ENCODE measurements around the gene INSM2.

INSM2 gene

DNA sequence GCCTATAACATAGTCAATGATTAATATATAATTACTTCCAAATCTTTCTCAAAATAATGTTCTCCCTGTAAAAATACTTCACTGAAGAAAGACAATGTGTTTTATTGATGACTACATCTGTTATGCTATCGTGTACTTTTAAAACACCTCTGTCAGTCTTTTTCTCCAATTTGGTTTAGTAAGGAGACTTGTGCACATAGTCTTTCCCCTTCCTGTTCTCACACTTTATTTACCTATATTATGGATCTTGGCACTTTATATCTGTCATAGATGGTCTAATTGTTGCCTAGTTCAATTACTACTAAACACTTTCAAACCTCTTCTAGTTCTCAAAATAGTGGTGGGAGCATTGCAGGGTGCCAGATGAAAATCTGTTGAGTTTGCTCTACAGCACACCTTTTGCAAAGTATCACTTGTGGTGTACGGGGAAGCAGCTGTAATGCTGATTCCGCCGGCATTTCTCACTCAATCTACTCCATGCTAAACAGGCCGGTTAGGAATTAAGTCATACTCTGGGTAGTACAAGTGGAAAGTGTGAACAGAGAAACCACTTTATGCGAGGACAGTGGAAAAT, 1.1 kb upstream of the INSM2 start:
- Mint-ChIP-seq H3K9me3 (ENCODE audit: low read depth) (no peaks in the 10 kb centered on the region), H3K36me3 (peaks cover 6% of the 10 kb centered on the region), H3K27ac (no peak overlapping the region), H3K27me3 (peaks cover 36% of the 10 kb centered on the region), H3K4me1 (ENCODE audit: low read depth) (peaks cover 12% of the 10 kb centered on the region), H3K4me3 (peak overlapping the region; percentile 67)

DNA sequence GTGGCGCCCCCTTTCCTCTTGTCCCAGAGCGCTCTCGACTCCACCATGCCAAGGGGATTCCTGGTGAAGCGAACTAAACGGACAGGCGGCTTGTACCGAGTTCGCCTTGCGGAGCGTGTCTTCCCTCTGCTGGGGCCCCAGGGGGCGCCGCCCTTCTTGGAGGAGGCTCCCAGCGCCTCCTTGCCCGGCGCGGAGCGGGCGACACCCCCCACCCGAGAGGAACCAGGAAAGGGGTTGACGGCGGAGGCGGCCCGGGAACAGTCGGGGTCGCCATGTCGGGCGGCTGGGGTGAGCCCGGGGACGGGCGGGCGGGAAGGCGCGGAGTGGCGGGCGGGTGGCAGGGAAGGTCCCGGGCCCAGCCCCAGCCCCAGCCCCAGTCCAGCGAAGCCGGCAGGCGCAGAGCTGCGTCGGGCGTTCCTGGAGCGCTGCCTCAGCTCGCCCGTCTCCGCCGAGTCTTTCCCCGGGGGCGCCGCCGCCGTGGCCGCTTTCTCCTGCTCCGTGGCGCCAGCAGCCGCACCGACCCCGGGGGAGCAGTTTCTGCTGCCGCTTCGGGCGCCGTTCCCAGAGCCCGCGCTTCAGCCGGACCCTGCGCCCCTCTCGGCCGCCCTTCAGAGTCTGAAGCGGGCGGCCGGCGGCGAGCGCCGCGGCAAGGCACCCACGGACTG, 376 bp downstream of the INSM2 start:
- H3K27me3 Mint-ChIP-seq: peaks cover 29% of the 10 kb centered on the region
- peaks cover 12% of the 10 kb centered on the region for H3K4me1 Mint-ChIP-seq (ENCODE audit: low read depth)
- no peak overlapping the region for H3K27ac Mint-ChIP-seq
- H3K9me3 Mint-ChIP-seq (ENCODE audit: low read depth): no peaks in the 10 kb centered on the region
- H3K36me3 Mint-ChIP-seq: peaks cover 11% of the 10 kb centered on the region
- peak overlapping the region; percentile 82 for H3K4me3 Mint-ChIP-seq

DNA sequence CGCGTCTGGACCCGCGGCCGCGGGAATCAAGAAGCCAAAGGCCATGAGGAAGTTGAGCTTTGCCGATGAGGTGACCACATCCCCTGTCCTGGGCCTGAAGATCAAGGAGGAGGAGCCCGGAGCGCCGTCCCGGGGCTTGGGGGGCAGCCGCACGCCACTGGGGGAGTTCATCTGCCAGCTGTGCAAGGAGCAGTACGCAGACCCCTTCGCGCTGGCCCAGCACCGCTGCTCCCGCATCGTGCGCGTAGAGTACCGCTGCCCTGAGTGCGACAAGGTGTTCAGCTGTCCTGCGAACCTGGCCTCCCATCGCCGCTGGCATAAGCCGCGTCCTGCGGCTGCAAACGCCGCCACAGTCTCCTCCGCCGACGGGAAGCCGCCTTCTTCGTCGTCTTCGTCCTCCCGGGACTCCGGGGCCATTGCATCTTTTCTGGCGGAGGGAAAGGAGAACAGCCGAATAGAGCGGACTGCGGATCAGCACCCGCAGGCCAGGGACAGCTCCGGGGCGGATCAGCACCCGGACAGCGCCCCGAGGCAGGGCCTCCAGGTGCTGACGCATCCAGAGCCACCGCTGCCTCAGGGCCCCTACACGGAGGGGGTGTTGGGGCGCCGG, 1.0 kb downstream of the INSM2 start:
- H3K4me1 Mint-ChIP-seq (ENCODE audit: low read depth): peaks cover 12% of the 10 kb centered on the region
- H3K27me3 Mint-ChIP-seq: peaks cover 25% of the 10 kb centered on the region

DNA sequence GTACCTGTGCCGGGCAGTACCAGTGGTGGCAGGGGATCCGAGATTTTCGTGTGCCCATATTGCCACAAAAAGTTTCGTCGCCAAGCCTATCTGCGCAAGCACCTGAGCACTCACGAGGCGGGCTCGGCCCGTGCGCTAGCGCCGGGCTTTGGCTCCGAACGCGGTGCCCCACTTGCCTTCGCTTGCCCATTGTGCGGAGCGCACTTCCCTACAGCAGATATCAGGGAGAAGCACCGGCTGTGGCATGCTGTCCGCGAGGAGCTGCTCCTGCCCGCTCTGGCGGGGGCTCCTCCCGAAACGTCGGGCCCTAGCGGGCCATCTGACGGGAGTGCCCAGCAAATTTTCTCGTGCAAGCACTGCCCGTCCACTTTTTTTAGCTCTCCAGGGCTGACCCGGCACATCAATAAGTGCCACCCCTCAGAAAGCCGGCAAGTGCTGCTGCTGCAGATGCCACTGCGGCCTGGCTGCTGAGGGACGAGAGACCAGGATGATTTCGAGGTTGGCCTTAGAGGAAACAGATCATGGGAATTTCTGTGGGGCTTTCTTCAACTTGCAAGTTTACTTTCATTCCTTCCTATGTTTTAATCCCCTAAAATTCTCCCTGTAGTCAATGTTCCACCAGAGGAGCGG, 1.6 kb downstream of the INSM2 start:
- H3K4me3 Mint-ChIP-seq: peak overlapping the region; percentile 82
- peaks cover 21% of the 10 kb centered on the region for H3K27me3 Mint-ChIP-seq
- no peaks in the 10 kb centered on the region for H3K9me3 Mint-ChIP-seq (ENCODE audit: low read depth)
- H3K4me1 Mint-ChIP-seq (ENCODE audit: low read depth): peaks cover 12% of the 10 kb centered on the region
- H3K36me3 Mint-ChIP-seq: peaks cover 11% of the 10 kb centered on the region
- no peak overlapping the region for H3K27ac Mint-ChIP-seq

More for the DNA sequence above, 1.0 kb downstream of the INSM2 start:
- Mint-ChIP-seq H3K36me3 (peaks cover 11% of the 10 kb centered on the region), H3K27ac (no peak overlapping the region), H3K9me3 (ENCODE audit: low read depth) (no peaks in the 10 kb centered on the region), H3K4me3 (peak overlapping the region; percentile 82)

DNA sequence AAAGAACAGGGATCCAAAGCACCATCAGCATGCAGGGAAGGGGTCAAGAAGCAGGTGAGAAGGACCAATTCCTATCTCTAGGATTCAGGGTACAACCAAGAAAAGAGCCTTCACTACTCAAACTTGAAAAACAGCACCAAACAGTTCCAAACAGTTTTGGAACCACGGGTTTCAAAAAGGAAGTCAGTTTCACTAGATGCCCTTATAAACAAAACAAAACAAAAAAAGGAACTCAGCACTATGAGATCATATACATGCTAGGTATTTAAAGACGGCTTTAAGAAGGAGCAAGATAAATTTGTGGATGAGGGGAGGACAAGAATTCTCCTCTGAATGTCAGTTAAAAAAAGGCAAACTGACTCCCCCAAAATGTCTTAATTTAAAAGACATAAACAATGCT, 6.0 kb downstream of the INSM2 start:
- peaks cover 8% of the 10 kb centered on the region for H3K4me1 Mint-ChIP-seq (ENCODE audit: low read depth)
- peaks cover 7% of the 10 kb centered on the region for H3K27me3 Mint-ChIP-seq
- H3K36me3 Mint-ChIP-seq: peaks cover 22% of the 10 kb centered on the region
- no peak overlapping the region for H3K27ac Mint-ChIP-seq
- no peak overlapping the region for H3K4me3 Mint-ChIP-seq
- H3K9me3 Mint-ChIP-seq (ENCODE audit: low read depth): no peaks in the 10 kb centered on the region

DNA sequence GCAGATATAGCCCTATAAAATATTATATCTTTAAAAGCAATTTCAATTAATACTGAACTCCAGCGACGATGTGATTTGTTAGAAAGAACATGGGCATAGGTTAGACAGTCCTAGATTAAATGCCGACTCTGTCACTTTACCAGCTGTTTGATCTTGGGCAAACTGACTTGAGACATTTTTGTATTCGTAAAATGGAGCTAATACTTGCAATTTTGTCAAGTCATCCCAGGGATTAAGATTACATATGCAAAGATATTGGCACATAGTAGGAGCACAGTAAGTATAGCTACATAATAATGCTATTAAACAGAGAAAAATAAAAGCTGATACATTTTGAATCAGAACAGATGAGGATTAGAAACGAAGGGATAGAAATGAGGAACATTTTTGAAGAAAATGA, 9.0 kb downstream of the INSM2 start:
- Mint-ChIP-seq H3K27me3 (peaks cover 1% of the 10 kb centered on the region), H3K27ac (no peak overlapping the region), H3K9me3 (ENCODE audit: low read depth) (no peaks in the 10 kb centered on the region), H3K4me1 (ENCODE audit: low read depth) (no peaks in the 10 kb centered on the region), H3K4me3 (no peak overlapping the region), H3K36me3 (peaks cover 15% of the 10 kb centered on the region)

DNA sequence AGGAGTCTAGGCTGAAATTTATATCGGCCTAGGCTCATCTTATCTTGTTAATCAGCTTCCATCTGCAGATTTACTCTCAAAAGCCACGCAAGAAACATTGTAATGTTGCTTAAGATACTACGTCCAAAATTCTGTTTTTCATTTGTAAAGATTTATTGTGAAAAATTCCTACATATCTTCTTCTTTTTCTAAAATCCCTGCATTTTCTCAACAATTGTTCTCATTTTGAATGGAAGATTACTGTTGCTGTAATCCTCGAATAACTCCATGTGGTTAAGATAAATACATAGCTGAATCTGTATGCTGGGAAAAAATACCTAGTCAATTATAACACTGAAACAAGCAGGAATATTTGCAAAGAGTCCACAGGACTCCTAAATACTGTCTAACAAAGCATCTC, 15.6 kb downstream of the INSM2 start:
- H3K9me3 Mint-ChIP-seq (ENCODE audit: low read depth): no peaks in the 10 kb centered on the region
- no peak overlapping the region for H3K27ac Mint-ChIP-seq
- peaks cover 11% of the 10 kb centered on the region for H3K36me3 Mint-ChIP-seq
- H3K27me3 Mint-ChIP-seq: no peaks in the 10 kb centered on the region
- H3K4me1 Mint-ChIP-seq (ENCODE audit: low read depth): no peaks in the 10 kb centered on the region
- no peak overlapping the region for H3K4me3 Mint-ChIP-seq

DNA sequence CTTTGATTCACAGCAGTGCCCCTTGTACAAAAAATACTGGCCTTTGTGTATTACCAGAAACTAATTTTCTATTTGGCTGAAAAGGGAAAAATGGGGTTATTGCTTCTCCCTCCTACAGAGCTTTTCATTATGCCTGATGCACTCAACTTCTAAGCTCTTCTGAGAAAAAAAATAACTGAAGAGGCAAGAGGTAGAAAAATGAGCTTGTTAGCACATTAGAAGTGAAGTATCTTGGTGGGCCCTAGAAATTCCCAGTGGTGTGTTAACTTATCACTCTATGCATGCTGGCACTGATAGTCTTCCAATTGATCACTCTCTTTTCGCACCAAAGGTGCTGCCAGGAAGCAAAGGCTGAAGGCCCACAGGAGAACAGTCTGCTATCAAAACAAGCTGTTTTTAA, 17.1 kb downstream of the INSM2 start:
- no peaks in the 10 kb centered on the region for H3K9me3 Mint-ChIP-seq (ENCODE audit: low read depth)

DNA sequence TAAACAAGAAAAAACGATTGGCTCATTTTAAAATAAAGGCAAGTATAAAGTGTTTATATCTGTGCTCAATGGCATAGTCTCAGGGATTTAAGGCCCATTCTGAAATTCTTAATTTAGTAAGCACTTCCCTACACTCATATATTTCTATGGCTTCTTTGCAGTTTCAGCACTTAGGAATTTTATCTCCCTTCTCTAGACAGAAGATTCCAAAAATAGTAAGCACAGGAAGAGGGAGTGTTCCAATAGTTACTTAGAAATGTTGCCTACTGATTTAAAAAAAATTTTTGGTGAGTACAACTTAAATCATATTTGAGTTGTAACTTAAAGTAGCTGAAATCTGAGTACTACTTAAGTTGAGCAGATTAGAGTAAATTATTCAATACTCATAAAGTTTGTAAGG, 19.8 kb downstream of the INSM2 start:
- Mint-ChIP-seq H3K27ac (no peak overlapping the region), H3K36me3 (peaks cover 8% of the 10 kb centered on the region), H3K27me3 (no peaks in the 10 kb centered on the region), H3K9me3 (ENCODE audit: low read depth) (no peaks in the 10 kb centered on the region), H3K4me3 (no peak overlapping the region), H3K4me1 (ENCODE audit: low read depth) (no peaks in the 10 kb centered on the region)

More for the DNA sequence above, 17.1 kb downstream of the INSM2 start:
- Mint-ChIP-seq H3K4me3 (no peak overlapping the region), H3K27me3 (no peaks in the 10 kb centered on the region), H3K4me1 (ENCODE audit: low read depth) (no peaks in the 10 kb centered on the region), H3K27ac (no peak overlapping the region), H3K36me3 (peaks cover 12% of the 10 kb centered on the region)

DNA sequence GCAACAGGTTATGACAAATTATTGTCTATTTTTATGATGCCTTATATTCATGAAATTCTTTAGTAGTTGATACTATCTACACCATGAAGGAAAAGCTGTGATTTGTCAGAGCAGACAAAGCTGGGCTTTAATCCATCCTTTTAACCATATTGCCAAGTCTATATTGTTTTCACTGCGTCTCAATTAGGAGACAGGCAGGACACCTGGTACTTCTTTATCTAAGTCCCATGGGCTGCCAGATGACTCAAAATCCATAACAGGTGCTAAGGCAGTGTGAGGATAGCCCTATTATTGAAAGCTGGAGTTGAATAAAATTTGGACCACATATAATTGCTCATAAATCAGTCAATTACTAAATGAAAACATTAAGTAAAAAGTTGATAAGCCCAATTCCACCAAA, 22.6 kb downstream of the INSM2 start:
- Mint-ChIP-seq H3K9me3 (ENCODE audit: low read depth) (no peaks in the 10 kb centered on the region), H3K27me3 (no peaks in the 10 kb centered on the region), H3K36me3 (peaks cover 10% of the 10 kb centered on the region), H3K27ac (no peak overlapping the region), H3K4me3 (no peak overlapping the region), H3K4me1 (ENCODE audit: low read depth) (no peaks in the 10 kb centered on the region)

DNA sequence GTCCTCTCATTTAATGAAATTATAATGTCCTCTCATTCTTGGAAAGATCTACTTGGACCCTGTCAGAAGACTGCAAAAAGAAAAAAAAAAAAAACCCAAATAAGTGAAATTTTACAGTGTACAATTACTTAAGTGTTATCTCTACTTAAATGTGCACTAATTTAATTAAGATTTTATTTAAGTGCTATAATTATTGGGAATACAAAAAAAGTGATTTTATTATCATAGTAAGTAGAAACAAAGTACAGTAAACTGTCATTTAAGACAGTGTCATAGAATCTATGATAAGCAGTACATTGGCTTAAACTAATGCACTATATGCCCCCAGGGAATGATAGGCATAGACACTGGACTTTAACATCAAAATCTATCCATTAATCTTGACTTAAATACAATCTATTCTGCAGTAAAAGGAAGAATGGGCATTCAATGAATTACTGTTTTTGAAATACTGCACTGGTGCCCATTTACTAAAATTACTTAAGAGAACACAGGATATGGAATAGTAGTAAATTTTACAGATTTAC, 23.3 kb downstream of the INSM2 start:
- no peak overlapping the region for H3K4me3 Mint-ChIP-seq
- H3K27me3 Mint-ChIP-seq: no peaks in the 10 kb centered on the region
- no peaks in the 10 kb centered on the region for H3K9me3 Mint-ChIP-seq (ENCODE audit: low read depth)
- H3K4me1 Mint-ChIP-seq (ENCODE audit: low read depth): no peaks in the 10 kb centered on the region
- H3K27ac Mint-ChIP-seq: no peak overlapping the region
- peaks cover 12% of the 10 kb centered on the region for H3K36me3 Mint-ChIP-seq

DNA sequence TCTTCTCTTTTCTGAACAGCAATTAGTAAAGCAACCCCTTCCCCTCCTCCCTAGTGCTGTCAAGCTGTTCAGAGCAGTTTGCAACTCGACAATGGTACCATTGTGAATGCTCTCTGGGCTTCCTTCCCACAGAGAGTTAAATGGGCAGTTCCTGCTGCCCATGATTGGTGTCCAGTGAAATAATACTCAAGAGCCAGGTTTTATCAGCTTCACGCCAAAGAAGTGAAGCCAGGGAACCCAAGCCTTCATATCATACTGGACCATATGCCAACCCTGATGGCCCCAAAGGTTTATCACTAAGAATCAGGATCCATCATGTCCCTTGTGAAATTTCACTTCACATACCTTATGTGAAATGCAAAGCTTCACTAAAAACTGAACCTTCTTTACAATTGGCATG, 24.7 kb downstream of the INSM2 start:
- H3K27me3 Mint-ChIP-seq: no peaks in the 10 kb centered on the region
- no peak overlapping the region for H3K27ac Mint-ChIP-seq
- H3K36me3 Mint-ChIP-seq: peaks cover 17% of the 10 kb centered on the region
- H3K9me3 Mint-ChIP-seq (ENCODE audit: low read depth): no peaks in the 10 kb centered on the region
- H3K4me1 Mint-ChIP-seq (ENCODE audit: low read depth): no peaks in the 10 kb centered on the region
- H3K4me3 Mint-ChIP-seq: no peak overlapping the region

DNA sequence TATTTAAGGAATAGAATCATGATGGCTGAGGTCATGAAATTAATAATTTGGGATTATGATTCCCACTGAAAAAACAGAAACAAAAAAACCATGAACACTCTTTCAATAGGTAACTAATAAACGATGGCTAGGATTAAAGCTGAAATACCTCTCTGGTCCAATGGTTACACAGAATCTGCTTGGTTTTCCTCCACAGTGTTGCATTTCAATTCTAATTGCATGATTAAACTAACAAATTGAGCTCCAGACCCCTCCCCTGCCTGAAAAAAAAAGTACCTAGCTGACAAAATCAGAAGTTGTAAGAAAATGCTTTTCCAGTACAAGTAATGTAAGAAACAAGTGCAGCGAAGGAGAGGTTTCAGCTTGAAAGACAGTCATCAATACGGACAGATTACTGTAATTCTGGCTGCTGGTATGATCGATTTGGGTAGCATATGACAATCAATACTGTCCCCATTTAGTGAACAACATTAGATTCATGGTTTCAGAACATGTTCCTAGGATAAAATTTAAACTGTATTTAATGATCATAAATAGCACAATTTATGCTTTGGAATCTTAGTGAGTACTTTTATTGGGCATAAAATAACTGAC, 32.0 kb downstream of the INSM2 start:
- H3K4me1 Mint-ChIP-seq (ENCODE audit: low read depth): no peaks in the 10 kb centered on the region
- H3K27ac Mint-ChIP-seq: no peak overlapping the region
- no peaks in the 10 kb centered on the region for H3K9me3 Mint-ChIP-seq (ENCODE audit: low read depth)
- no peaks in the 10 kb centered on the region for H3K27me3 Mint-ChIP-seq
- peaks cover 21% of the 10 kb centered on the region for H3K36me3 Mint-ChIP-seq
- H3K4me3 Mint-ChIP-seq: no peak overlapping the region

DNA sequence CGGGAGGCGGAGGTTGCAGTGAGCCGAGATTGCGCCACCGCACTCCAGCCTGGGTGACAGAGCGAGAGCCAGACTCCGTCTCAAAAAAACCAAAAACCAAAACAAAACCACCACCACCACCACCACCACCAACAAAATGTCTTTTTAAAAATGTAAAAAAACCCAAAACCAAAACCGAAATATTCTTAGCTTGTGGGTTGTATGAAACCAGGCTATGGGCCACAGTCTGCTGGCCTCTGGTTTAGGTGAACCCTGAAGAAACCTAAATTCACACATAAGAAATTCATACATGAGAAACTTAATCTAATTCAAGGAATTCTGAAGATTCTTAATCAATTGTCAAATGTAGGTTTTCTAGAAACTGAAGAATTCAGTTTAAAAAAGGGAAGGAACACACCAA, 37.6 kb downstream of the INSM2 start:
- no peaks in the 10 kb centered on the region for H3K4me1 Mint-ChIP-seq (ENCODE audit: low read depth)
- no peaks in the 10 kb centered on the region for H3K9me3 Mint-ChIP-seq (ENCODE audit: low read depth)
- H3K4me3 Mint-ChIP-seq: no peak overlapping the region
- H3K27me3 Mint-ChIP-seq: no peaks in the 10 kb centered on the region
- peaks cover 19% of the 10 kb centered on the region for H3K36me3 Mint-ChIP-seq
- no peak overlapping the region for H3K27ac Mint-ChIP-seq

DNA sequence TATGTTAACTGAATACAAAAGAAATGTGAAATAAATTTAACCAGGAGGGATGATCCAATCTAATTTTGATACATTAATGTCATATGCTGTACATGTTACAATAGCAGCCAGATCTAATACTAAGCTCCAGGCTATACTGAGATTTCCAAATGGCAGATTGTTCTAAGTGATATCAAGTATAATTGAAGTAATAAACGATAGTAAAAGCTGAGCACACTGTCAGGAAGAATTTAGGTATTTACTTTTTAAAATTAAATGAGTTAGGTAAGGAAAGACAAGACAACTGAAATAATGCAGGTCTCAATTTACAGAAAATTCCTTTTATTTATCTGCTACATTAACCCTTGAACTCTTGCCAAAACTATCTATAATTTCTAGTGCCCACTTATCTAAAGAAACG, 39.9 kb downstream of the INSM2 start:
- Mint-ChIP-seq H3K4me3 (no peak overlapping the region), H3K4me1 (ENCODE audit: low read depth) (no peaks in the 10 kb centered on the region), H3K9me3 (ENCODE audit: low read depth) (no peaks in the 10 kb centered on the region), H3K36me3 (peaks cover 15% of the 10 kb centered on the region), H3K27ac (no peak overlapping the region), H3K27me3 (no peaks in the 10 kb centered on the region)

Measured in activated naive CD8-positive, alpha-beta T cell (primary cell).